ENCODE data around the gene NYNRIN. TPM values are rescaled to one million over a fixed set of nuclear protein-coding genes. Genes with fewer than 3 reads are reported as not detected.

NYNRIN gene
- total RNA-seq, 1 donor from 2014 or later = 40.0 TPM

DNA sequence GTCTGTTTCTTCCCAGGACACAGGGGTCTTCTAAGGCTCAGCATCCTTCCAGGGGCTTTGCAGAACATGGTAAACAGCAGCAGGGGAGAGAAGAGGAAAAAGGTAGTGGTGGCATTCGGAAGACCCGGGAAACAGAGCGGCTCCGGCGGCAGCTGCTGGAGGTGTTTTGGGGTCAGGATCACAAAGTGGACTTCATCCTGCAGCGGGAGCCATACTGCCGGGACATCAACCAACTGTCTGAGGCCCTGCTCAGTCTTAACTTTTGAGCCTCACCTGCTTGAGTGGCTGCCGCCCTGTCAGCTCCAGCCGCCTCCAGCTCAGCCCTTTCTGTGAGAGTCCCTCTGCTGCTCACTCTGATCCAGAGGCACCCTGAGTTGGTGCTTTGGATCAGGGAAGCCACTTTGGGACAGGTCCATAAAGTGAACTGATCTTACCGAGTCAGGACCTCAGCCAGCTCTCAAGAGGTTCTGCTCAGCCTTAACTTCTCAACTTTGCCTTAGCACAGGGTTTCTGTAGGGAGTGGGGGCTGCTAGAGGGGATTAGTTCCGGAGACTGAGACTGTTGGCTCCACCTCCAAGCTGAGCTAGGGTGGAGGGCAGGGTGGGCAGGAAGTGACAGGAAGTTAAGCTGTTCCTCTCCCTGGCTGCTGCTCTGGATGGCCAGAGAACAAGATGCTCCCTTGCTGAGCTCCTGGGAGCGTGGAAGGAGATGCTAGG, 38.4 kb downstream of the NYNRIN start:
- DNase-seq (ENCODE audit: low spot score, unreplicated experiment) = no peak
- H3K27me3 Mint-ChIP-seq = no peaks in the 10 kb centered on the region
- H3K4me1 Mint-ChIP-seq (ENCODE audit: low read depth) = peaks cover 21% of the 10 kb centered on the region
- peaks cover 18% of the 10 kb centered on the region for H3K36me3 Mint-ChIP-seq (ENCODE audit: insufficient read depth)
- no peak overlapping the region for H3K27ac Mint-ChIP-seq
- H3K4me3 Mint-ChIP-seq (ENCODE audit: low read depth) = no peak overlapping the region
- no peak for TF ChIP-seq CTCF (IDR thresholded peaks at IDR 0.05; ENCODE audit: unreplicated experiment)
- no peaks in the 10 kb centered on the region for H3K9me3 Mint-ChIP-seq (ENCODE audit: low read depth)

DNA sequence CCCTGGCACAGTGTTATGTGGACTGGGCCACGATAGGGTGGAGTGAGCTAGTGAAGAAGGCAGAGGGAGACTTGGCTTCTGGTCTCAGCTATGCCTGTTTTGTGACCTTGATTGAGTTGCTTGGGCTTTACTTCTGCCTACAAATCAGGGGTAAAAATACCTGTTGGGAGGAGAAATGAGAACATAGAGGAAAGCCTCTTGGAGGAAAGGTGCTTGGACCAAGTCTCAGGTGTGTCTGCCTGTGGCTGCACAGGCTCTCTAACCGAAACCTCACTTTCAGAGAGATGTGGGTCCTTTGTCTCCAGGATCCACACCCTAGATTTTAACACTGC, 38.9 kb downstream of the NYNRIN start:
- H3K9me3 Mint-ChIP-seq (ENCODE audit: low read depth) = no peaks in the 10 kb centered on the region
- H3K27me3 Mint-ChIP-seq = no peaks in the 10 kb centered on the region
- H3K27ac Mint-ChIP-seq = no peak overlapping the region
- peaks cover 21% of the 10 kb centered on the region for H3K4me1 Mint-ChIP-seq (ENCODE audit: low read depth)
- TF ChIP-seq CTCF (IDR thresholded peaks at IDR 0.05; ENCODE audit: unreplicated experiment) = no peak
- DNase-seq (ENCODE audit: low spot score, unreplicated experiment) = no peak
- no peak overlapping the region for H3K4me3 Mint-ChIP-seq (ENCODE audit: low read depth)
- H3K36me3 Mint-ChIP-seq (ENCODE audit: insufficient read depth) = peaks cover 18% of the 10 kb centered on the region

GRCh38 chr14:24438223-24439097, 39.7 kb downstream of the NYNRIN start:
- TF ChIP-seq CTCF (IDR thresholded peaks at IDR 0.05; ENCODE audit: unreplicated experiment) = no peak
- Mint-ChIP-seq H3K4me1 (ENCODE audit: low read depth) (peaks cover 18% of the 10 kb centered on the region), H3K4me3 (ENCODE audit: low read depth) (no peak overlapping the region), H3K36me3 (ENCODE audit: insufficient read depth) (peaks cover 13% of the 10 kb centered on the region), H3K27ac (no peak overlapping the region), H3K27me3 (no peaks in the 10 kb centered on the region), H3K9me3 (ENCODE audit: low read depth) (no peaks in the 10 kb centered on the region)
- no peak for DNase-seq (ENCODE audit: low spot score, unreplicated experiment)

- Mint-ChIP-seq H3K9me3 (ENCODE audit: low read depth) (no peaks in the 10 kb centered on the region), H3K27ac (no peak overlapping the region), H3K4me3 (ENCODE audit: low read depth) (no peak overlapping the region), H3K36me3 (ENCODE audit: insufficient read depth) (peaks cover 14% of the 10 kb centered on the region), H3K4me1 (ENCODE audit: low read depth) (peaks cover 18% of the 10 kb centered on the region), H3K27me3 (no peaks in the 10 kb centered on the region)
- no peak for TF ChIP-seq CTCF (IDR thresholded peaks at IDR 0.05; ENCODE audit: unreplicated experiment)
- DNase-seq (ENCODE audit: low spot score, unreplicated experiment) = no peak
Observed at GRCh38 chr14:24439257-24439656, 40.5 kb downstream of the NYNRIN start.

- Mint-ChIP-seq H3K27me3 (no peaks in the 10 kb centered on the region), H3K9me3 (ENCODE audit: low read depth) (no peaks in the 10 kb centered on the region)
Observed at GRCh38 chr14:24439830-24440605, 41.2 kb downstream of the NYNRIN start.

More at GRCh38 chr14:24439830-24440605, 41.2 kb downstream of the NYNRIN start:
- no peak for TF ChIP-seq CTCF (IDR thresholded peaks at IDR 0.05; ENCODE audit: unreplicated experiment)
- Mint-ChIP-seq H3K27ac (no peak overlapping the region), H3K4me3 (ENCODE audit: low read depth) (no peak overlapping the region), H3K36me3 (ENCODE audit: insufficient read depth) (peaks cover 14% of the 10 kb centered on the region), H3K4me1 (ENCODE audit: low read depth) (peaks cover 13% of the 10 kb centered on the region)
- DNase-seq (ENCODE audit: low spot score, unreplicated experiment) = no peak
